Measurements from ENCODE around the gene TPGS2.

DNA sequence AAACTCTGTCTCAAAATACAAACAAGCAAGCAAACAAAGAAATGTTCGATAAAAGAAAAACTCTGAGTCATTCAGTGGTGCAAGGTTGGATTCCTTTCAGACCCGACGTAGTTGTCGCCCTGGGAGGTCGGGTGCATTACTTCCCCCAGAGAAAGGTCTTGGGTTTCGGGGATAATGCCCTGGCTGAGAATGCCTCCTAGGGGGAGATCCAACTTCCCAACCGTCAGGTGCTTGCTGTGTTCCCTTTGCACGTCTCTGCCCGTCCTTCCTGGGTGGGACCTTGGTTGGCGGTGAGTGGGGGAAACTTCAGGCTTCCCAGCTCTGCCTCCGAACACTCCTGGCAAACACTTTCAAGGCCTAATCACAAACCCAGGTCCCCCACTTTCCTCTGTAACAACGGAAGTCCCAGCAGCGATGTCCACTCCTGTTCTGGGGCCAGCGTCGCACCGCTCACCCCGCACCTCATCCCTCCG is 609 bp downstream of the TPGS2 start:
- TF ChIP-seq POLR2A (IDR thresholded peaks at IDR 0.05; ENCODE audit: low read depth, low read length) (no peak), POLR2AphosphoS5 (IDR thresholded peaks at IDR 0.05; ENCODE audit: low read depth, low read length) (no peak)
